Measurements from ENCODE around the gene GYS2.

The GYS2 gene

GRCh38 chr12:21541773-21542172, 62.9 kb downstream of the GYS2 start:
- Histone ChIP-seq H3K4me3 (replicated peaks; ENCODE audit: insufficient read depth, low read length) (no peak overlapping the region), H3K27me3 (ENCODE audit: insufficient read depth, poor library complexity, severe bottlenecking) (peaks cover 2% of the 10 kb centered on the region), H3K27ac (replicated peaks) (no peak overlapping the region)
- no peak for DNase-seq (ENCODE audit: low read depth in 1 of 2, low spot score in 1 of 2)
- TF ChIP-seq REST (IDR thresholded peaks at IDR 0.05; ENCODE audit: insufficient replicate concordance, low read depth) (no peak), POLR2AphosphoS5 (IDR thresholded peaks at IDR 0.05; ENCODE audit: low read depth) (no peak), GABPA (IDR thresholded peaks at IDR 0.05; ENCODE audit: low read depth) (no peak), SPI1 (IDR thresholded peaks at IDR 0.05; ENCODE audit: borderline replicate concordance, low read depth) (no peak), CTCF (IDR thresholded peaks at IDR 0.05; ENCODE audit: insufficient read depth, low read length) (no peak)

- no peak overlapping the region for H3K27ac ChIP-seq (replicated peaks)
- TF ChIP-seq POLR2AphosphoS5 (IDR thresholded peaks at IDR 0.05; ENCODE audit: low read depth) (no peak), GABPA (IDR thresholded peaks at IDR 0.05; ENCODE audit: low read depth) (no peak)
- DNase-seq (ENCODE audit: low read depth in 1 of 2, low spot score in 1 of 2): no peak
- H3K27me3 ChIP-seq (ENCODE audit: insufficient read depth, poor library complexity, severe bottlenecking): no peaks in the 10 kb centered on the region
- H3K4me3 ChIP-seq (replicated peaks; ENCODE audit: insufficient read depth, low read length): no peak overlapping the region
These were observed 64.8 kb downstream of the GYS2 start for GRCh38 chr12:21539797-21540196.

GRCh38 chr12:21538061-21538653, 66.5 kb downstream of the GYS2 start:
- Histone ChIP-seq H3K4me3 (replicated peaks; ENCODE audit: insufficient read depth, low read length) (no peak overlapping the region), H3K27ac (replicated peaks) (no peak overlapping the region), H3K27me3 (ENCODE audit: insufficient read depth, poor library complexity, severe bottlenecking) (no peaks in the 10 kb centered on the region)
- no peak for DNase-seq (ENCODE audit: low read depth in 1 of 2, low spot score in 1 of 2)
- TF ChIP-seq GABPA (IDR thresholded peaks at IDR 0.05; ENCODE audit: low read depth): no peak
- no peak for TF ChIP-seq POLR2AphosphoS5 (IDR thresholded peaks at IDR 0.05; ENCODE audit: low read depth)
- TF ChIP-seq REST (IDR thresholded peaks at IDR 0.05; ENCODE audit: insufficient replicate concordance, low read depth): no peak
- no peak for TF ChIP-seq CTCF (IDR thresholded peaks at IDR 0.05; ENCODE audit: insufficient read depth, low read length)
- TF ChIP-seq SPI1 (IDR thresholded peaks at IDR 0.05; ENCODE audit: borderline replicate concordance, low read depth): no peak

- TF ChIP-seq POLR2AphosphoS5 (IDR thresholded peaks at IDR 0.05; ENCODE audit: low read depth) (no peak), REST (IDR thresholded peaks at IDR 0.05; ENCODE audit: insufficient replicate concordance, low read depth) (no peak), SPI1 (IDR thresholded peaks at IDR 0.05; ENCODE audit: borderline replicate concordance, low read depth) (no peak), GABPA (IDR thresholded peaks at IDR 0.05; ENCODE audit: low read depth) (no peak), CTCF (IDR thresholded peaks at IDR 0.05; ENCODE audit: insufficient read depth, low read length) (no peak)
- H3K27me3 ChIP-seq (ENCODE audit: insufficient read depth, poor library complexity, severe bottlenecking): peaks cover 52% of the 10 kb centered on the region
- DNase-seq (ENCODE audit: low read depth in 1 of 2, low spot score in 1 of 2): no peak
- no peak overlapping the region for H3K4me3 ChIP-seq (replicated peaks; ENCODE audit: insufficient read depth, low read length)
- H3K27ac ChIP-seq (replicated peaks): no peak overlapping the region
These were observed 75.2 kb downstream of the GYS2 start for GRCh38 chr12:21529456-21529855.

Measured in HL-60 (cell line).